Activated naive CD8-positive, alpha-beta T cell treated with anti-CD3 and anti-CD28 coated beads for 36 hours (primary cell): ENCODE results near the gene ST6GAL1. TPM values are rescaled to one million over a fixed set of nuclear protein-coding genes. Genes with fewer than 3 reads are reported as not detected.
"Not testable (repeated sequence)": the region's sequence is repeated elsewhere in the genome, so short reads cannot be mapped to it uniquely, and the experiment has no call there.

Experiments
- DNase-seq: peaks from one replicate; pipeline ENCODE4 v3.0.0; 2021
- H3K27ac Mint-ChIP-seq: one replicate; pipeline ENCODE4 v1.8.0; 2022; ENCODE audit warnings: mild to moderate bottlenecking, moderate library complexity, mixed read lengths
- H3K27me3 Mint-ChIP-seq: one replicate; pipeline ENCODE4 v1.8.0; 2022; ENCODE audit warnings: mild to moderate bottlenecking, mixed read lengths
- H3K36me3 Mint-ChIP-seq: one replicate; pipeline ENCODE4 v1.8.0; 2021; ENCODE audit warnings: mild to moderate bottlenecking, mixed read lengths
- H3K4me1 Mint-ChIP-seq: one replicate; pipeline ENCODE4 v1.8.0; 2021; ENCODE audit warnings: mixed read lengths
- H3K4me3 Mint-ChIP-seq: one replicate; pipeline ENCODE4 v1.8.0; 2022; ENCODE audit warnings: mild to moderate bottlenecking, moderate library complexity, mixed read lengths
- H3K9me3 Mint-ChIP-seq: one replicate; pipeline ENCODE4 v1.8.0; 2022; ENCODE audit warnings: mixed read lengths
- total RNA-seq, 2 experiments: library from RNA; stranded (reverse); gene quantifications; one replicate each; pipeline ENCODE4 v1.2.3, GENCODE V29; 2021

Gene ST6GAL1
- total RNA-seq, 2 experiments from 2014 or later: 97.4 to 98.8 TPM

GRCh38 chr3:187017511-187018230 lies 87.3 kb downstream of the ST6GAL1 start:
- Mint-ChIP-seq H3K4me1 (peaks cover 49% of the 10 kb centered on the region), H3K27ac (no peak overlapping the region), H3K27me3 (no peaks in the 10 kb centered on the region), H3K4me3 (no peak overlapping the region), H3K9me3 (no peaks in the 10 kb centered on the region), H3K36me3 (peaks cover 8% of the 10 kb centered on the region)
- DNase-seq: no peak

- H3K9me3 Mint-ChIP-seq: peaks cover 2% of the 10 kb centered on the region
- DNase-seq: no peak
- H3K36me3 Mint-ChIP-seq: peaks cover 13% of the 10 kb centered on the region
- peaks cover 43% of the 10 kb centered on the region for H3K4me1 Mint-ChIP-seq
- H3K4me3 Mint-ChIP-seq: no peak overlapping the region
- peak overlapping the region; percentile 16 for H3K27ac Mint-ChIP-seq
- H3K27me3 Mint-ChIP-seq: no peaks in the 10 kb centered on the region
Measured at GRCh38 chr3:187019542-187020072, 89.3 kb downstream of the ST6GAL1 start.

GRCh38 chr3:187020376-187020775 lies 90.0 kb downstream of the ST6GAL1 start:
- H3K4me3 Mint-ChIP-seq: no peak overlapping the region
- peaks cover 2% of the 10 kb centered on the region for H3K9me3 Mint-ChIP-seq

GRCh38 chr3:187021748-187022402 lies 91.5 kb downstream of the ST6GAL1 start:
- DNase-seq: no peak
- peaks cover 34% of the 10 kb centered on the region for H3K4me1 Mint-ChIP-seq
- H3K4me3 Mint-ChIP-seq: peak overlapping the region; percentile 1
- peaks cover 20% of the 10 kb centered on the region for H3K36me3 Mint-ChIP-seq
- H3K27me3 Mint-ChIP-seq: no peaks in the 10 kb centered on the region
- peaks cover 2% of the 10 kb centered on the region for H3K9me3 Mint-ChIP-seq
- H3K27ac Mint-ChIP-seq: peak overlapping the region; percentile 68

More at GRCh38 chr3:187020376-187020775, 90.0 kb downstream of the ST6GAL1 start:
- peaks cover 47% of the 10 kb centered on the region for H3K4me1 Mint-ChIP-seq
- DNase-seq: no peak
- H3K27ac Mint-ChIP-seq: peak overlapping the region; percentile 76
- peaks cover 16% of the 10 kb centered on the region for H3K36me3 Mint-ChIP-seq
- H3K27me3 Mint-ChIP-seq: no peaks in the 10 kb centered on the region

- peak overlapping the region; percentile 68 for H3K27ac Mint-ChIP-seq
- H3K27me3 Mint-ChIP-seq: no peaks in the 10 kb centered on the region
- DNase-seq: no peak
- H3K36me3 Mint-ChIP-seq: peaks cover 25% of the 10 kb centered on the region
- peaks cover 32% of the 10 kb centered on the region for H3K4me1 Mint-ChIP-seq
- H3K4me3 Mint-ChIP-seq: peak overlapping the region; percentile 1
- H3K9me3 Mint-ChIP-seq: peaks cover 2% of the 10 kb centered on the region
Measured at GRCh38 chr3:187022403-187023029, 92.2 kb downstream of the ST6GAL1 start.

GRCh38 chr3:187023340-187023739 lies 93.0 kb downstream of the ST6GAL1 start:
- H3K27me3 Mint-ChIP-seq, H3K4me3 Mint-ChIP-seq, H3K9me3 Mint-ChIP-seq, DNase-seq: not testable (repeated sequence)
- H3K4me1 Mint-ChIP-seq: peaks cover 37% of the 10 kb centered on the region
- H3K36me3 Mint-ChIP-seq: peaks cover 31% of the 10 kb centered on the region
- peak overlapping the region; percentile 42 for H3K27ac Mint-ChIP-seq

GRCh38 chr3:187024536-187025226 lies 94.4 kb downstream of the ST6GAL1 start:
- no peak for DNase-seq
- no peaks in the 10 kb centered on the region for H3K27me3 Mint-ChIP-seq
- H3K4me3 Mint-ChIP-seq: peak overlapping the region; percentile 85
- H3K36me3 Mint-ChIP-seq: peaks cover 40% of the 10 kb centered on the region
- H3K4me1 Mint-ChIP-seq: peaks cover 45% of the 10 kb centered on the region
- peaks cover 9% of the 10 kb centered on the region for H3K9me3 Mint-ChIP-seq
- peak overlapping the region; percentile 99 for H3K27ac Mint-ChIP-seq

GRCh38 chr3:187025254-187025655 lies 94.9 kb downstream of the ST6GAL1 start:
- Mint-ChIP-seq H3K27me3 (no peaks in the 10 kb centered on the region), H3K4me3 (peak overlapping the region; percentile 85), H3K4me1 (peaks cover 48% of the 10 kb centered on the region), H3K9me3 (peaks cover 13% of the 10 kb centered on the region), H3K27ac (peak overlapping the region; percentile 99), H3K36me3 (peaks cover 46% of the 10 kb centered on the region)
- DNase-seq: peak; percentile 60

GRCh38 chr3:187025656-187026316 lies 95.5 kb downstream of the ST6GAL1 start:
- Mint-ChIP-seq H3K4me1 (peaks cover 48% of the 10 kb centered on the region), H3K4me3 (peak overlapping the region; percentile 85), H3K27ac (peak overlapping the region; percentile 99), H3K9me3 (peaks cover 13% of the 10 kb centered on the region), H3K36me3 (peaks cover 49% of the 10 kb centered on the region), H3K27me3 (no peaks in the 10 kb centered on the region)
- no peak for DNase-seq

- Mint-ChIP-seq H3K27me3 (no peaks in the 10 kb centered on the region), H3K36me3 (peaks cover 54% of the 10 kb centered on the region), H3K4me3 (peak overlapping the region; percentile 85), H3K9me3 (peaks cover 13% of the 10 kb centered on the region), H3K27ac (peak overlapping the region; percentile 99), H3K4me1 (peaks cover 53% of the 10 kb centered on the region)
- DNase-seq: no peak
Measured at GRCh38 chr3:187026317-187026670, 96.0 kb downstream of the ST6GAL1 start.

GRCh38 chr3:187027531-187028278 lies 97.4 kb downstream of the ST6GAL1 start:
- Mint-ChIP-seq H3K4me3 (peak overlapping the region; percentile 85), H3K9me3 (peaks cover 23% of the 10 kb centered on the region), H3K27me3 (no peaks in the 10 kb centered on the region), H3K27ac (peak overlapping the region; percentile 99), H3K4me1 (peaks cover 53% of the 10 kb centered on the region), H3K36me3 (peaks cover 64% of the 10 kb centered on the region)
- DNase-seq: no peak

- H3K27me3 Mint-ChIP-seq: no peaks in the 10 kb centered on the region
Measured at GRCh38 chr3:187031934-187032333, 101.6 kb downstream of the ST6GAL1 start.

GRCh38 chr3:187036394-187036793 lies 106.1 kb downstream of the ST6GAL1 start:
- Mint-ChIP-seq H3K36me3 (peaks cover 83% of the 10 kb centered on the region), H3K27ac (no peak overlapping the region), H3K9me3 (peaks cover 53% of the 10 kb centered on the region), H3K27me3 (no peaks in the 10 kb centered on the region), H3K4me3 (no peak overlapping the region), H3K4me1 (peaks cover 60% of the 10 kb centered on the region)
- no peak for DNase-seq

More at GRCh38 chr3:187031934-187032333, 101.6 kb downstream of the ST6GAL1 start:
- Mint-ChIP-seq H3K36me3 (peaks cover 90% of the 10 kb centered on the region), H3K4me3 (no peak overlapping the region), H3K27ac (peak overlapping the region; percentile 62), H3K4me1 (peaks cover 58% of the 10 kb centered on the region), H3K9me3 (peaks cover 50% of the 10 kb centered on the region)
- DNase-seq: no peak
